ENCODE data around the gene MAN2A1.
"Not testable (repeated sequence)": the region's sequence is repeated elsewhere in the genome, so short reads cannot be mapped to it uniquely, and the experiment has no call there.

The MAN2A1 gene

DNA sequence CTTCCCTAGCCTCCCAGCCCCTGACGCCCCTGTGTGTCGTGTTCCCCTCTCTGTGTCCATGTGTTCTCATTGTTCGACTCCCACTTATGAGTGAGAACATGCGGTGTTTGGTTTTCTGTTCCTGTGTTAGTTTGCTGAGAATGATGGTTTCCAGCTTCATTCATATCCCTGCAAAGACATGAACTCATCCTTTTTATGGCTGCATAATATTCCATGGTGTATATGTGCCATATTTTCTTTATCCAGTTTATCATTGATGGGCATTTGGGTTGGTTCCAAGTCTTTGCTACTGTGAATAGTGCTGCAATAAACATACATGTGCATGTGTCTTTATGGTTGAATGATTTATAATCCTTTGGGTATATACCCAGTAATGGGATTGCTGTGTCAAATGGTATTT lies 70.4 kb downstream of the MAN2A1 start:
- DNase-seq = not testable (repeated sequence)

DNA sequence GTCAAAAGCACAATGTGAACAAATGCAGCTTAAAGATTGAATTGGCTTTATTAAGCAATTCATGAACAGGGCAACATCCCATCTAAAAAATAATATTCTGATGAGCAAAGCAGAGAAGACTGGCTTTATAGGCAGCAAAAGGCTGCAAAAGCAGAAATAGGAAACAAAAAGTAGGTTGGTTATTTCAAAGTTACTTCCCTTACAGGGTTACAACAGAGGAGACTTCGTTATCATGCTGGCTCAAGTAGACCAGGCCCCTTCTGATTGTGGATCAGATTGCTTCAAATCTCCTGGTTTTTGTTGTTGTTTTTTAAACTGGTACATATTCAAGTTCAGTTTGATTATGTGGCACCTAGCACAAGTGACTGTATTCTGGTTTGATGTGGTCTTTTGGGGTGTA lies 73.1 kb downstream of the MAN2A1 start:
- no peak for DNase-seq

DNA sequence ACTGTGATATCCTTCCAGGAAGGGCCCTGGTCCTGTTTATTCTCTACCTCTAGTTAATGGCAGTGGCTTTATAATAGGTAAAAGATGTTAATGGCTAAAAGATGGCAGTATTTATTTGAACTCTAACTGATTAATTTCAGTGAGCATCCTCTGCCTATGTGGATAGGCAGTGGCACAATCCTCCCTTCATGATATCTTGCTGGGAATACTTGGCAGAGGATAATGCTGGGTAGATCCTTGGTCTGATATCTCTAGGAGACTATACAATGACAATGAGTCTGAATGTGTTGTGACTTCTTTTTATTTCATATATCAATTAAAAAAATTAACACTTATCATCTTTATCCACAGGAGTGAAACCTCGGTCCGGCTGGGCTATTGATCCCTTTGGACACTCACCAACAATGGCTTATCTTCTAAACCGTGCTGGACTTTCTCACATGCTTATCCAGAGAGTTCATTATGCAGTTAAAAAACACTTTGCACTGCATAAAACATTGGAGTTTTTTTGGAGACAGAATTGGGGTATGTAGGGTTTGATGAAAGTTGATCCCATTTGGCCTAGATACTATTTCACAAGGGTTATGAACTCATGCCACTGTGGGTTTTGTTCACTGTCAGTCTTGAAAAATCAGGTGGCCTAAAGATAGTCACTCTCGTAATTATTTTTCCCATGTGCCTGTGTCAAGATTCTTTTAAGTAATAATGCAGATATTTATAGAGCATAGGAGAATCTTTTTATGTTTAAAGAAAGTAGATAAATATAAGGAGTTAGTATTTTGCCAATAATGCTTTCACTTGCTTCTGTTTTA lies 77.7 kb downstream of the MAN2A1 start:
- DNase-seq = no peak

DNA sequence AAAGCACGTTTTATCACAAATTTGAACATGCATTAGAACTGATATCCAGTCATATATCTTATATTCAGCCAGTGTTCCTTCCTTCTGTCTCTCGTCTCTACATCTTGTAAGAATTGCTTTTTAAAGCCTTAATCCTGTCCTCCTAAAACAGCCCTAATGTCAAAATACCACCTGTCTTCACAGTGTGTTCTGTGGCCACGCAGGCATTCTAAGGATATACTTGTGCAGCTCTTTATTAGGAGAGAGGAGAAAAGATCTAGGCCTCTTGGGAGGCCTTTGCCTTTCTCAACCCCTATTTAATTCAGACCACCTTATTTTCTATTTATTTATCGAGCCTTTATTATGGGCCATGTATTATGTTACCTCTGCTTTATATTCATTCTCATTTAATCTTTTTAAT lies 78.3 kb downstream of the MAN2A1 start:
- no peak for DNase-seq

DNA sequence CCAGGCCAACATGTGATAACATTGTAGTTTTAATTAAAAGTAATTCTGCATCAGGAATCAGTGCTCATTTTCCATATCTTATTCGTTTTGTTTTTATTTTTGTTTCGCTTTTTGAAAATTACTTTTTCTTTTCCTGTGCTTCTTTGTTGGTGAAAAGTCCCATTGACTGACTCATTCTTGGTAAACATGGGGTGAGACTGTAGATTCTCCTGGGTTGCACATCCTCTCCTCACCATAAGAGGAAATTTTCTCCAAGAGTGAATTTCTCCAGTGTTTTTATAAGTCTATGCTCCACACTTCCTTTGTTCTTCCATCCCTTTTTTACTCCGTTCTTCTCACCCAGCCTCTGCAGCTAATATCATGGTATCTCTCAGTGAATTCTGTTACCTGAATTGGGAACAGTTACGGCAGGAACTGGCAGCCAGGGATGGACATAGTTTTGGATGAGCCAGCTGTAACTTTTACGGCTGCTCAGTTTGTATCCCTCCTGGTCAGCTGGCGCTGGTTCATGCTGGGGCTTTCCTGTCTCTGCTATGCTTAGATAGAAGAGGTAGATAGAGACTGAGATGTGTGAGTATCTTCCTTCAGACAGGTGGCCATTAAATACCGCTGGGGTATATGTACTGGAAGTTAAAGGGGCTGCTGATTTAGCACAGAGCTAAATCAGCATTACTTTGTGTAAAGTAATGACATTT lies 80.0 kb downstream of the MAN2A1 start:
- DNase-seq = no peak

DNA sequence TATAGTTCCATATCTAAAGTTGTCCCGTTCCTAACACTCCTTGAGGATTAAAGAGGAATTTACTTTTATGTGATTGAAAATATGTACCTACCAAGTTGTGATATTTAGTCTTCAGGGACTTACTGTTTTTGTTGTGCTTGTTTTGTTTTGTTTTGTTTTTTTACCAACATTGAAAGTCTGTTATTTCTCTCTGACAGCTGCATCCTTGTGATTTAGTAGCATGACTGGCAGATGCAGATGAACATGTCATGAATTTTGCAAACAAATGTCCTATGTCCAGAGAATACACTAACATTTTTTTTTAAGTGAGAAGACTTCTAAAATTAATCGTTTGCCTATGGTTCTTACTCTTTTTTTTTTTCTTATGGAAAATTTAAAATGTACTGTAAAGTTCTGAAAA lies 85.4 kb downstream of the MAN2A1 start:
- DNase-seq = no peak

DNA sequence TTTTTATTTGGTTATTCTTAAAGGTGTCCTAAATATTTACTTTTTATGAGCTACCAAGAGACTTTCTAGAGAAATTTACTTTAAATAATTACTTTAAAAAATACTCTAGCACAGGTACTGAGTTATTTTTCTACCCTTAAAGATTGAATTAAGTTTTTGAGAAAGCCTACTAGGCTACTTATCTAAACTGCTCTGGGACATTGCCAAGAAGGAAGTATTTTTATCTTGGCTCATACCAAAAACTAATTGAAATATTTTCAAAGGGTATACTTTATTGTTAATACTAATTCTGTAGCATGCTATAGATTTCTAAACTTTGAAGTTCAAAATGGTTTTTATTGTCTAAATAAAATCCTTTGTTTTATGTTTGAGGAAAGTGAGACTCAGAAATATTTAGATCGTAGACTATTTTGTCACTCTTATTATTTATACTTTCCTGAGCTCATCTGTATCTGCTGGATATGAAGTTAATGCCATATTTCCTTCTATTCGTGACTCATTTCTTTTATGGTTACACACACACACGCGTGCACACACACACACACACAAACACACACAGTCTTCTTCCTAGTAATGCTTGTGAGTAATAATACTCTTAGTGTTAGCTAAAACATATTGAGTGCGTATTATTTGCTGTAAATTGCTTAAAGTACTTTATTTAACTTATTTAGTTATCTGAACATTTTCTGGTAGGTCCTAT lies 89.5 kb downstream of the MAN2A1 start:
- DNase-seq = no peak

DNA sequence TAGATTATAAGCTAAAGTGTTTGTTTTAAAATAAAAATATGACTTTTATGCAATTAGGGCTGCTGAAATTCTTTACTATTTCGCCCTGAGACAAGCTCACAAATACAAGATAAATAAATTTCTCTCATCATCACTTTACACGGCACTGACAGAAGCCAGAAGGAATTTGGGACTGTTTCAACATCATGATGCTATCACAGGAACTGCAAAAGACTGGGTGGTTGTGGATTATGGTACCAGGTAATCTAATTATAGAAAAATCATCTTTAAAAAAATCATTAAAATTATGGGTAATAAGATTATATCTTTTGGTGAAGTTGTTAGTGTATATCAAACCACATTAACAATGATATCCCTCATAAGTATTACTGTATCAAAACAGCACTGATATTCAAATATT lies 95.0 kb downstream of the MAN2A1 start:
- no peak for DNase-seq

DNA sequence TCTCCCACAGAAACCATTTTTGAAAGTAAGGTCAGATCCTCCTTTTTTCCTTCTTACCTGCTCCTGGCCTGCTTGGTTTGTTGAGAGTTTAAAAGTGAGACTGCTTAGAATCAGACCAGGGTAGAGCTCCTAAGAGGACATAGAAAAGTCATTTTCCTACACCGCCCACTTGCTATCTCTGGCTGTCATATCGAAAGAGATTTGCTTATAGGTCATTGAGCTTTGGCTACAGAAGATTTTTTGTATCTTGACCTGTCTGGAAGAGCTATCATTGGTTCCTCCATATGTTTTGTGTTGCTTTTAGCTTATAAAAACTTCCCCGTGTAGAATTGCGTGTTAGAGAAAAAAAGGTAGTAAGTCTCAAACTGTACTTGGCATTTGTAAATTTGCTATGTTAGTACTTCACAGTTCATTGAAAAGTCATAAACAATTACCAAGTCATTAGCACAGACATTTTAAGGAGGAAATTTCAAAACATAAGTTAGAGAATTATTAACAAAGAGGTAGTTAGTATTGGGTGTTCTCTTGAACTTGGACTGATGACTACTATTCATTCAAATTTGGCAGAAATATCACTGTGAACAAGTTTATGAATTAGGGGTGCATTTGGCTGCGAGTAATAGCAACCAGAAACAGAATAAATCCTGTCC lies 96.6 kb downstream of the MAN2A1 start:
- DNase-seq = no peak

DNA sequence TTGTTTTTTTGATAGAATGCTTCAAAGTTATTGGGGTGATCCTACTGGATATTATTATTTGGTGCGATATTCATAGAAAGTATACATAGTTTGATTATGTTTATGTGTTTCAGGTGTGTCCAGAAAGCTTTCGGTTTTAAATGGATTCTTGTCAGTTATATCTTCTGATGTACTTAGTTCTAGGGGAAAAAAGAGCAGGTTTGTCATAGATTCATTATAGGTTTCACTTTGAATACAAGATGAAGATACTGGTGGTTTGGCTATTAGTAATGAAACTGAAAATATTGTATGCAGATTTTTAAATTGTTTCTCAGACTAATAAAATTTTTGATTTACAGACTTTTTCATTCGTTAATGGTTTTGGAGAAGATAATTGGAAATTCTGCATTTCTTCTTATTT lies 98.9 kb downstream of the MAN2A1 start:
- DNase-seq = no peak

DNA sequence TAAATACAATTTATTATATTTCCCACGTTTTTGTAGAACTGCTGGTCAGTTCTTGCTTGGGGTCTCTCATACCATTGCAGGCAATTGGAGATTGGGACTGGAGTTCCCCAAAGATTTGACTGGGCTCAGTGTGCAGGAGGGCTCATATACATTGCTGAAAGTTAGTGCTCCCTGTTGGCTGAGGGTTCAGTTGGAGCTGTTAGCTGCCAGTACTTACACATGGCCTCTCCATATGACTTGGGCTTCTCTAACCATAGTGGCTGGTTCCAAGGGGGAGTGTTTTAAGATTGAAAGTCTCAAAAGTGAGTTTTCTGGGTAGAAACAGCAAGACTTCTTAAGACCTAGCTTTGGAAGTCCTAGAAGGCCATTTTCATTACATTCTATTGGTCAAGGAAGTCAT lies 102.9 kb downstream of the MAN2A1 start:
- DNase-seq = no peak

DNA sequence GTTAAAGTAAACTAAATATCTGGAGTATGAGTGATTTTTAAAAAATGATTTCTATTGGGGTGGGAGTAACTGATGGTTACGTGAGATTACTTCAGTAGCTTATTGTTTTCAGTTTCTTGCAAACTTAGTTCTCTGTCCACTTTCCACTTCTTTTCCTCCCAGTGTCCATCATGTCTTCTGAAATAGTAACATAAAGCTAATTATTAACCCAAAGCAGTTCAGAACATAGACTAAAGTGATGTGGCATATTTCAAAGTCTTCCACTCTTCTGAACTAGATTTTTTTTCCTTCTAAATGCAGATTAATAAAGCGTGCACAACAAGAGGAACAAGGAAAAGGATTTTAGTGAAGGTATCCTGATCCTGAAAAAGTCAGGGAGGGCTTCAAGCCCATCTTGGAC lies 114.1 kb downstream of the MAN2A1 start:
- DNase-seq = no peak

DNA sequence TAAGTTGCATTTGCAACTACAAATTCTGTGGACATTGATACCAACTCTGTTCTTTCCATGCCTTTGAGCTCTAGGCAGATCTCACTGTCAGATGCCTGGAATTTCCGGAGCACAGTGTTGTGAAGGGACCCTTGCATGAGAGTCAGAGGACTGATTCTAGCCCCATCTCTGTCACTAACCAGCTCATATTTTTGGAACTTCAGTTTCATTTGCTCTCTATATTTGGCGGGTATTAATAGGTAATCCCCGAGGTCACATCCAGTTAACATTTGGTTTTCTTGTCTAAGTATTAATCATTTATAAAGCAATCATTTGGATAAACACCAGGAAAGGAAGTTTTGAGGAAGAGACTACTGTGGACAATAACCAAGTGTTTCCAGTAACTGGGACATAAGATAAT lies 115.7 kb downstream of the MAN2A1 start:
- DNase-seq = no peak

DNA sequence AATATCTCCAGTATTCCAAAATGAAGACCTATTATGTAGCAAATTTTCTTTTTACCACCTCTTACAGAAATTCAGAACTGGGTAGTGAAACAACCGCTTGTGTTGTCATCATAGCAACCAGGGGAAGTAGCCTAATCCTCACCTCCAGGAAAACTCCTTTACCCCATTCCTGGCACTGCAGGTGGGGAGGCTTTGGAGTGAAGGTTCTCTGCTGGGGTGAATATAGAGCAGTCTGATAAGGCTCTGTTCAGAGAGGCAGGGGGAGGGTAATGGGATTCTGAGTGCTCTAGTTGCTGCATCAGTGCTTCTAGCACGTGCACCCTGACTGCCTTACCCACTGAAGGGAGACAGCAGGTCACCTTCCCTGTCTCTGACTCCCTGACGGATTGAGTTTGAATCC lies 116.2 kb downstream of the MAN2A1 start:
- DNase-seq = no peak

DNA sequence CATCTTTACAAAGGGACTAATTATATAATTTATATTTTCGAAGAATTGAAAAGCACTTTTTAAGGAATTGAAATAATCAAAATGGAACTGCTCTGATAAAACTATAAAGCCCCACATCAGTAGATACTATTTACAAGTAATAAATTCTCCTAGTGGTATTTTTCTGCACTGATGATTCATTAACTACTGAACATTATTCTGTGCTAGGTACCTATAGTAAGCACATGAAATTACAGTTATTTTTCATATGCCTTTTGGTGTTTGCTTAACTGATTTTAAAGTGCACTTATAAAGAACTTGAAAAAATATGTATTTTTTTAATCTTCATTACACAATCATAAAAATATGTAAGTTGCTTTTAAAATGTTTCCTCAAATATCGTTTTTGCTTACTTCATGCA lies 123.0 kb downstream of the MAN2A1 start:
- no peak for DNase-seq

DNA sequence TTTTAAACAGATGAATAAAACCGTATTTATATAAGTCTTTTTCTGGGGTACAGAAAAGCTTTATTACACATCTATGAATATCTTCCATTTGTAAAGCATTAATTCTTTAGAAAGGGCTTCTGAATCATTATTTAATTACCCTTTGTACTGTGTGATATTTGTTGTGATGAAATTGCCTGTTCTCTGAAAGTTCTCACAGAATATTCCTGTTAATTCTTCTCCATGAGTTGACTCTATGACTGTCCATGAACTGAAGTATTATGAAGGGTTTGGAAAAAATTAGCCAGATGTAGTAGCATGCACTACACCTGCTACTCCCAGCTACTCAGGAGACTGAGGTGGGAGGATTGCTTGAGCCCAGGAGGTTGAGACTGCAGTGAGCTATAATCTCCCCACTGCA lies 127.0 kb downstream of the MAN2A1 start:
- DNase-seq = no peak

DNA sequence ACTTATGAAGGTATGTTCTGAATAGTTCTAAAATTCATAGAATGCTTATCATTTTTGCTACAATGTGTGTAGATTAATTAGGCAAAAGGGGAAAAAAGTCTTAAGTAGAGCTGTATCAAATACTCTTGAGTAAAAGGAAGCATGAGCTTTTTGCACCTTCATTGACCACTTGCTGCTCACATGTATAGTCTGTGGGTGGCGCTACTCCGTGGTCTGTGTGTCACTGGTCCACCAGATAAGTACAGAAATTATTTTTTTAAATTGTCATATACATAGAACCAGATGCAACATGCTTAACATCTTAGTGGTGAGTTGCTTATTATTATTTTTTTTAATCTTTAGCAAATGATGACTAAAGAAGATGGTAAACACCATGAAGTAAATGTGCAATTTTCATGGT lies 130.2 kb downstream of the MAN2A1 start:
- DNase-seq = no peak

DNA sequence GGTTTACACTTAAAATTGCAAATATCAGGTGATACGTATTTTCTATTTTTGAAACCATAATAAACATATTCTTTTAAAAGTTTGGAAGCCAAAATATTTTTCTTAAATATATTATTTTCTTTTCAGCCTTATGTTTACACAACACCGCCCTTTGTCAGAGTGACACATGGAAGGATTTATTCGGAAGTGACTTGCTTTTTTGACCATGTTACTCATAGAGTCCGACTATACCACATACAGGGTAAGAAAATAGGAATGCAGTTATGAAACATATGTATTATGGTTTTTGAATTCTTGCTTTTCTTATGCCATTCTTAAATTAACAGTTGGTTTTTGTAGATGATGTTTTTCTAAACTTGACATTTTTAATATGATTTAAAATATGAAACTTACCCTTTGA lies 133.9 kb downstream of the MAN2A1 start:
- no peak for DNase-seq

DNA sequence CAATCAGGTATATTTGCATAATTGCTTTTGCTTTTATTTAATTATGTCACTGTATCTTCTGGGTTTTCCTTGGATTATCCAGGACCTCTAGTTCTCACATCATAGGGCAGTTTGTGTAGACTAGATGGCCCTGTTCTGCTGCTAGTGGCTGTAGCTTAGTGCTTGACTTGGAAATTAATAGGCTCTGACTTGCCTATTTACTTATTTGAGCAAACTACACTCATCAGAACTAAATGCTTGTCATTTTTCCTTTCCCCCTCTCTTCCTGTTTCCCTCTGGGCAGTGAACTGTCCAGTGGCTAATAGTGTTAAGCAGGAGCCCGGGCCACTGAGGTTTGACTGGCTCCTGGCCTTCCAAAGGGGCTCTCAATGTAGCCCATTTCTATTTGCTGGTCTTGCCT lies 135.7 kb downstream of the MAN2A1 start:
- no peak for DNase-seq

DNA sequence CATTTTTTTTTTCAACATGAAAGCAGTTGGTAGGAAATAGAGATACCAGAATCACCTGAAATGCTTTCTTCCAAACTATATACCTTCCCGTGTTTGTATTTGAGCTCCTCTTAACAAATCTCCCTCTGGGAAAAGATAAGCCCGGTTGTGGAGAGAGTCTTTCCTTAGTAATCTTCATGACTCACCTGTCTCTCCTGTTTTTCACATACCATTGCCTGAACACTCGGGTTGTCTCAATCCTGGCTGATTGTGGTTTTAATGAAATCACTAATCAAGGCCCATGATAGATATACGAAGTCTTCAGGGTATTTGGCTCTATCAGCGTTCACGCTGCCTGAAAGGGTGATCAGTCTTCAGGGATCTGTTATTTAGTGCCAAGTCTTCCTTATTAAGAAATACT lies 136.7 kb downstream of the MAN2A1 start:
- no peak for DNase-seq

DNA sequence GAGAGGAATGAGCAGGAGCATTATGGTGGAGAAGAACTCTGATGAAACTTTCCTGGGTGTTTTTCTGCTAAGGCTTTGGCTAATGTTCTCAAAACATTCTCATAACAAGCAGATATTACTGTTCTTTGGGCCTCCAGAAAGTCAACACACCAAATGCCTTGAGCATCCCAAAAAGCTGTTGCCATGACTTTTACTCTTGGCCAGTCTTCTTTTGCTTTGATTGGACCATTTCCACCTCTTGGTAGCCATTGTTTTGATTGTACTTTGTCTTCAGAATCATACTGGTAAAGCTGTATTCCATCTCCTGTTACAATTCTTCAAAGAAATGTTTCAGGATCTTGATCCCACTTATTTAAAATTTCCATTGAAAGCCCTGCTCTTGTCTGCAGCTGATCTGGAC lies 139.6 kb downstream of the MAN2A1 start:
- DNase-seq = no peak

DNA sequence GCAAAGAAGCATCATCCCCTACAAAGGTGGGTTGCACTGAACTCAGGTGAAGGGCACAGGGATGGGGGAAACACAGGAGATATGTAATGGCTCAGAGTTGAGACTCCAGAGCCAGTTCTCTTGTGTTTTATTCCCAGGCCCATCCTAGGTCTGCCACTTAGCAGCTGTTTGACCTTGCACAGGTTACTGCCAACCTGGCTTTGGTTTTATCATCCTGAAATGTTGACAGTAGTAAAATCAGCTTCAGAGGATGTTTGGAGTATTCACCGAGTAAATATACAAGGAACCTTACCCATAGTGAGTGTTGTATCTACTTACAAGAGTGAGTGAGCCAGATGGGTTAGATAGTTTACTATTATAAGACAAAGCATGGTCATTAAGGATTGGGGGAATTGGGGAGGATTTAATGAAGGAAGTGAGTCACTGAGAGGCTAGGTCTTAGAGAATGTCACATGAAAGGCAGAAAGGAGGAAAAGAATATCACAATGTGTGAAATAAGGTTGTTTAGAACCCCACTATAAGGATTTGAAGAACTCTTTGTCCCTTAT lies 141.3 kb downstream of the MAN2A1 start:
- no peak for DNase-seq
